GM21526 (cell line): Measurements from ENCODE around the gene ELFN1.

Experiments used
- ATAC-seq: cut with Tn5 transposase; IDR thresholded peaks from one replicate; pipeline ENCODE4 v1.9.1; 2021; ENCODE audit warnings: moderate library complexity; ENCODE audit not compliant: unreplicated experiment, low FRiP score

The ELFN1 gene

DNA sequence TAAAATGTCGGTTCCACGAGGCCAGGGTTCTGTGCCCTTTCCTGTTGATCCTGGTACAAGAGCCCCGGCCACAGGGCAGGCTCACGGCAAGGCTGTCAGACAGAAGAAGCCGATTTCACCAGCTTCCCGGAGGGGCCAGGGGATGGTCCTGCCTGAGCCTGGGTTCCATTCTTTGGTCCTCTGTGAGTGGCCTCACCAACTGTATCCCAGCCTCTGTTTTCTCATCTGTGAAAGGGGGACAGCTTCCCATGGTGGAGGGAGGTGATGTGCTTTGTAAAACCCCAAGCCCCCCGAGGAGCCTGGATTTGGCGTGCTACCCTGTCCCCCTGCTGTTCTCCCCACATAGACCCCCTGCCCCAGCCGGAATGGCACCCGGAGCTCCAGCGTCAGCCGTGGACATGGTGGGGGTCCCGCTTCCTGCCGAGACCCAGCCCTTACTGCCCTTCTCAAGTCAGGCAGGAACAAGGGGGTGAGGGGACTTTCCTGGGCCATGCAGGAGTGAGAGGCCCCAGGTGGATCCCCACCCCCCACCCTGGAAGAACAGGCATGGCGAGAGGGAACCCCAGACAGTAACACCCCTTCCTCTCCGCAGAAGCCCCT, 28.3 kb upstream of the ELFN1 start:
- no peak for ATAC-seq

DNA sequence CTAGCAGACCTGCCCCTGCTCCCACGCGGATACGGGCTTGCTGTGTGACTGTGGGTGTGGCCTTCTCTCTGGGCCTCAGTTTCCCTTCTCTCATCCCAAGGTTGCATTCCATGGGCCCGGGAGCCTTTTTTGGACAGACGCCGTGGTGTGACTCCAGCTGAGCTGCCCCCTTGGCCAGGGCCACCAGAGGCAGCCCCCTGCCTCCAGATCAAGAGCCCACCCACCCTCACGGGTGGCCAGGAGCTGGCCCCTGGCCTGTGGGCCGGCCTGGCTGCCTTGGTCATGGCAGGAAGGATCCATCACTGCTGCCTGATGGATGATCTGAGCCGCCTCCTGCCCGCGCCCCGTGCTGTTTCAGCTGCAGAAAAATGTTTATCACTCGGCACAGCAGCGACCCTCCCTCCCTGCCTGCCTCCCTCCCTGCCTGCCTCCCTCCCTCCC, 27.8 kb upstream of the ELFN1 start:
- ATAC-seq, result no peak

GRCh38 chr7:1643270-1644092, 26.6 kb upstream of the ELFN1 start:
- ATAC-seq, result no peak

- ATAC-seq, result no peak
Measured at GRCh38 chr7:1644341-1645070, 25.6 kb upstream of the ELFN1 start.

DNA sequence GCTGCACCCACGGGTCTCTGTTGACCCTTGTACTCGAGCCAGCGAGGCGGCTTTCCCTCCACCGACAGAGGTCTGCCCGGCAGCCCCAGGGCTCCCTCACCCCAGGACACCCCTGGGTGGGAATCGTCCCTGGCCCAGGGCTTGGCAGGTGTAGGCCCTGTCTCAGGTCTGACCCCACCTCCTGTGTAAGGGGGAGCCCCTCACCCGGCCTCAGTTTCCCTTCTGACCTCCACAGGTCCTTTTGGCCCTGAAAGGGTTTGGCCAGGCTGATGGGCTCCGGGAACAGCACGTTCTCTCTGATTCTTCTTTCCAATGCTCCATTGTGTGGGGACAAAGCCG, 25.0 kb upstream of the ELFN1 start:
- no peak for ATAC-seq

- ATAC-seq, result no peak
Measured at GRCh38 chr7:1645476-1645875, 24.6 kb upstream of the ELFN1 start.

DNA sequence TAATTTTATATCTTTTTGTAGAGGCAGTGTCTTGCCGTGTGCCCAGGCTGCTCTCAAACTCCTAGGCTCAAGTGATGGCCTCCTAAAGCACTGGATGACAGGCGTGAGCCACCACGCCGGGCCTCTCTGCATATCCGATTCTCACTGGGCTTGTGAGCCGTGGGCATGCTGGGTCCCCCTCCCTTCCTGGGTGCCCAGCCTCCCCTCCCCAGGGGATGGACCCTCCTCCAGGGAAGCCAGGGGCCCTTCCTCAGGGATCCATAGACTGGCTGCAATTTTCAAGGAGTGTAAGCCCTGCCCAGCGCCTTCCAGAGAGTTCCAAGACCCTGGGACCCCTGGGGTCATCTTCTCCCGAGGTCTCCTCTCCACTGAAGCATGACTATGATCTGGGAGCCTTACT, 23.7 kb upstream of the ELFN1 start:
- no peak for ATAC-seq

DNA sequence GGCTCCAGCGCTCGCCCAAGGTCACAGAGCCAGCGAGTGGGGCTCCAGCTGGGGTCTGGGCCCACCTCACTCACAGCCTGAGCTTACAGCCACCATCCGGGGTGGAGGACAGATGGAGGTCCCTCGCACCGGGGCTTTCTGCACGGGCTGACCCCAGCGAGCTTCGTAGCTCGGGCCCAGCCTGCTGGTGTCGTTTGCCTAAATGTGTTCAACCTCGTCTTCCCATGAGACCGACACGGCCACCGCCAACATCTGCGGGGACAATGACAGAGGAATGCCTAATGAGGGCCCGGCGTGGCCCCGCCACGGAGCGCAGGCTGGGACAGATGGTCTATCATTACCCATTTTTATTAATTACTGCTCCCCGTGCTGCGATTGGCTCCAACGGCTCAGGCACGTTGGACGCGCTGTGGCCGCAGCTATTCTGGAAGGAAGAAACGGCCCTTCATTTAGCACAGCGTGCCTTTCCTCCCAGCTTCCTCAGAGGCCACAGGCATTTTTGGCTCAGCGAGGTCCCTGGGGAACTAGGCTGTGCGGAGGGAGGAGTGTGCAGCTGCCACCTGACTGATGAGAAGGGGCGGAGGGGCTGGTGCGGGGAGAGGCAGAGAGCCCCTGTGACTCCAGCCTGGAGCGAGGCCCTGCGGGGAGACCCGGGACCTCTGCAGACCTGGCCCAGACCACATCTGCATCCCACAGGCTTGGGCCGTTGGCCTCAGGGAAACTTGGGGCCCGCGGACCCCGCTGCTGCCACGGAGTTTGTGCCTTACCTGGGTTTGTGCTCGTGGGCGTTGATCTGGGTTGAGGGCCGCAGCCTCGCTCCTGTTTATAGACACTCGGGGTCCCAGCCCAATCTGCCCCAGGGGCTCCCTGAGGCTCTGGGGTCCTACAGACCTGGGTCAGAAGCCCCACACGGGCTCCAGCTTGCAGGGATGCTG, 22.9 kb upstream of the ELFN1 start:
- ATAC-seq, result no peak

DNA sequence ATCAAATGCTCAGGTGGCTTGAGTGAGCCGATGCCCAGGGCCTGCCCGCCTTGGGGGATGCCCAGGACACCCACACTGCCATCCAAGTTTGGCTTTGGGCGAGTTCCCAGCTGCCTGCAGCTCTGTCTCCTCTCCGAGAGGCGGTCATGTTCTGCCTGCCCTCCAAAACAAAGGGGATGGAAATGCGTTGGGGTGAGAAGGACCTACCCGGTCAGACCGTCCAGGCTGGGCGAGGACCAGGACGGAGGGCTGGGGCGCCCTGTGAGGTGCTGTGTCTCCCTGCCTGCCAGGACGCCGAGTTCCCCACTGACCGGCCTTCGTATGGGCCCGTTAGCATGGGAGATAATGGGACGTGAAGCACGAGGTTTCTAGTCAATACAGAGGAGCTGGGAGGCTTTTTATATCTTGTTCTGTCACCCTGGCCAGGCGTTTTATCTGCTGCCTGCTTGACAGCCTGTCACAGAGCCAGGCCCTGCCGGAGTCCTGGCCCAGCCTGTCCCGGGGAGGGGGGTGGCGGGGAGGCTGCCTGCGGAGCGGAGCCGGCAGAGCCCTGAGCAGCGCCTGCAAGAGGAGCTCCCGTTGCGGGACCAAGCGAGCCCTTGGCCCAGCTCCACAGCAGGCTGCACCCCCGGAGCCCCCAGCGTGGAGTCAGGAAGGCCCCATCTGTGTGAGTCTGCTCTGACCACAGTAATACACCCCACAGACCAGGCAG, 22.0 kb upstream of the ELFN1 start:
- no peak for ATAC-seq

- no peak for ATAC-seq
Measured at GRCh38 chr7:1649751-1650326, 20.2 kb upstream of the ELFN1 start.

DNA sequence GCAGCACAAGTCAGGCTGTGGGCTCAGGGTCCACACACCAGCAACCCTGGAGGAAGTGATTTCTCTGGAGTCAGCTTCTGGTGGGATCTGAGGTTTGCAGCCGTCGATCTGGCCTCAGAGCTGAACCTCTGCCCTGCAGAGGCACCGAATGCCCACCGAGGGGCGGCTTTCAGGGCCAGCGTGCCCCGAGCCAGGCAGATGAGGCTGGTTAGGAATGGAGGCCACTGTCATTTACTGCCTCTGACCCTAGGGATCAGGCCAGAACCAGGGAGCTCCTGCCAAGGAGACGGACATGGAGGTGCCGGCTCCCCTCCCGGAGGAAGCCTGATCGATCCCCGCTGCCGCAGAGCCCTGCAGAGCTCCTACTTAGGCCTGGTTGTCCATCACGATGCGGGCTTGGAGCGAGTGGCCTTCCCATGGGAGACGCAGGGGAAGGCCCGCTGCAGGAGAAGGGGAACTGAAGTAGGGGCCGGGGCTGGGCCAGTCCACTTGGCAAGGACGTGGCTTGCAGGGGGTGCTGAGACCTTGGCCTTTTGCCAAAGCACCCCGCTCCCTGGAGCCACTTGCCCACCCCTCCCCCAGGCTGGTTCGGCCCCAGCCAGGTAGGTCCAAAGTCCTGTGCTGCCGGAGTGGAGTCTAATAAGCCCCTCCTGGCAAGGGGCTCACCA, 19.6 kb upstream of the ELFN1 start:
- no peak for ATAC-seq

DNA sequence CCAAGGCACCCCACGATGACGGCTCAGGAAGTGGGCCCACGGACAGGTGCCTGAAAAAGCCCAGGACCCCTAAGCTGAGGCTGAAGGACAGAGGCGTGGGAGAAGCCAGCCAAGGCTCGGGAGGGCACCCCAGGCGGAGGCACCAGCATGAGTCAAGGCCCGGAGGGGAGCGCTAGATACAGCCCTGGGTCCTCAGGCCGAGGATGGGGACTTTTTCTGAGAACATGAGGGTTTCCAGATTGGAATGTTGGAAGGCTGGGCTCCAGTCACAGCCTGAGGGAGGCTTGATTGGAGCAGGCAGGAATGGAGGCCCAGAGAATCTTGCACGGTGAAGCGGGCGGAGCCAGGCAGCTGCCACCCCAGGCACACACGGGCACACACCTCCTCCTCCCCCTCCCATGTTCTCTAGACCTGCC, 19.0 kb upstream of the ELFN1 start:
- ATAC-seq, result no peak

DNA sequence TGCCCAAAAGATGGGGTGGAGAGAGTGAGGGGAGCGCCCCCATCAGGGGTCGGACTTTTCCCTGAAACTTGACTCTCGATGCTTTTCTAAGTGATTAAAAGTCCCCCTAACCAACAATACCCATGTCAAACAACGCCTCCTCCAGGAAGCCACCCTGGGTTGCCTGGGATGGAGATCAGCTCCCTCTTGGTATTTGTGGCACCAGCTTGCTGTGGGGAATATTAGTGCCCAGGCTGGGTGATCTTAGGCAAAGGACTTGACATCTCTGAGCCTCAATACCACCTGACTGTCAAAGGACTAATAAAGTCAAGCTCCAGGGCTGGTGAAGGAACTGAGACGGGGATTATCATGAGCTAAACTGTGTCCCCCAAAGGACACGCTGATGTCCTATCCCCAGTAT, 18.2 kb upstream of the ELFN1 start:
- ATAC-seq, result no peak

- ATAC-seq, result no peak
Measured at GRCh38 chr7:1653500-1653899, 16.6 kb upstream of the ELFN1 start.

DNA sequence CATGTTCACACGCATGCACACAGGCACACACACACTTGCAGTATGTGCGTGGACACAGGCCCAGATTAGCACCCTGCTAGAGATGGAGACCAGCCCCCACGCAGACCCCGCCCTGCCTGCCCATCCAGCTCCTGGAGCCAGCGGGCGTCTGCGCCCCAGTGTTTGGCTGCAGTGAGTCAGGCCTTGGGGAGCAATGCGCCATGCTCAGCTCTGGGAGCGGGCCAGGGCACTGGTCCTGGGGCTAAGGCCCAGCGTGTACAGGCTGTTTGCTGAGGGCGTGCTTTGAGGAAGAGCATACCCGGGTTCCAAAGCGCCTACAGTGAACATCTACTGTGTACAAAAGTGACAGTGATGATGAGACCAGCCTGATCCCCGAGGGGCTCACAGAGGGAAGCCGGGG, 16.0 kb upstream of the ELFN1 start:
- ATAC-seq, result no peak

- ATAC-seq, result no peak
Measured at GRCh38 chr7:1654738-1655475, 15.2 kb upstream of the ELFN1 start.

GRCh38 chr7:1659696-1660095, 10.4 kb upstream of the ELFN1 start:
- no peak for ATAC-seq

DNA sequence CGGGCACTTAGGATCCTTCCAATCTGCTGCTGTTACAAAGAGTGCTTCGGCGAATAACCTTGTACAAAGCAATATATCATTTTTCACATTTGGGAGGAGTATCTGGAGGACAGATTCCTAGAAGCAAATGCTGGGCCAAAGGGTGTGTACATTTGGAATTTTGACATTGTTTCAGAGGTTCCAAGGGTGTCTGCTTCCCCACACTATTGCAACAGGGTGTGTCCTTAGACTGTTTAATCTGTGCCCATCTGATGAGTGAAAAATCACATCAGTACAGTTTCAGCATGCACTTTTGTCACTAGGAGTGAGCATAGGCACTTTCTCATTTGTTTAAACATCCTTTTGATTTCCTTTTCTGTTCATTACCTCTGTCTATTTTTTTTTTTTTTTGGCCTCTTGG, 8.6 kb upstream of the ELFN1 start:
- ATAC-seq, result no peak
